Fibroblast of mammary gland (primary cell): ENCODE results near the gene FREM1.
A peak's percentile ranks its signal among the peaks of the same experiment; 100 is the strongest.

Source experiments
- DNase-seq: peaks from one replicate; pipeline ENCODE4 v3.0.0-alpha.2; 2010; ENCODE audit warnings: low read depth
- H3K4me3 ChIP-seq: 2 replicates; pipeline ENCODE4 v1.5.1; 2011; ENCODE audit warnings: low read depth, mild to moderate bottlenecking, low read length, moderate library complexity; ENCODE audit not compliant: control insufficient read depth
- CTCF ChIP-seq: conservative IDR thresholded peaks from 2 replicates; pipeline ENCODE4 v1.5.1; 2011; ENCODE audit warnings: low read depth, low read length, inconsistent platforms; ENCODE audit not compliant: control insufficient read depth, insufficient read depth

Gene FREM1

GRCh38 chr9:14722391-14723035, 187.7 kb downstream of the FREM1 start, which contains the start of gene CER1:
Gene CER1, minus strand, starts transcription at chr9:14722733. Its CDS starts 61 bp downstream, at chr9:14722672.
- DNase-seq = no peak
- TF ChIP-seq CTCF = no peak
- H3K4me3 ChIP-seq = no peak within 1 kb of the TSS

GRCh38 chr9:14719231-14719923, 190.9 kb downstream of the FREM1 start:
- H3K4me3 ChIP-seq = no peak overlapping the region
- no peak for DNase-seq
- no peak for TF ChIP-seq CTCF

- H3K4me3 ChIP-seq = no peak overlapping the region
- no peak for DNase-seq
- TF ChIP-seq CTCF = no peak
Observed at GRCh38 chr9:14715102-14715501, 195.1 kb downstream of the FREM1 start.

- no peak for DNase-seq
- TF ChIP-seq CTCF = no peak
- H3K4me3 ChIP-seq = no peak overlapping the region
Observed at GRCh38 chr9:14713187-14713767, 197.0 kb downstream of the FREM1 start.

- no peak overlapping the region for H3K4me3 ChIP-seq
- TF ChIP-seq CTCF = no peak
- peak; percentile 29 for DNase-seq
Observed at GRCh38 chr9:14710804-14711203, 199.4 kb downstream of the FREM1 start.

GRCh38 chr9:14706530-14707140, 203.6 kb downstream of the FREM1 start:
- DNase-seq = no peak
- no peak overlapping the region for H3K4me3 ChIP-seq
- TF ChIP-seq CTCF = no peak
